Activated CD4-positive, alpha-beta T cell treated with anti-CD3 and anti-CD28 coated beads for 24 hours (primary cell): ENCODE data around the gene OR1I1.
"Not testable (repeated sequence)": the region's sequence is repeated elsewhere in the genome, so short reads cannot be mapped to it uniquely, and the experiment has no call there.

Source experiments
- DNase-seq, 2 donors: peaks; one replicate each; pipeline ENCODE4 v3.0.0-alpha.2; 2020; ENCODE audit warnings: low read depth in 2 of 2

Gene OR1I1, protein sequence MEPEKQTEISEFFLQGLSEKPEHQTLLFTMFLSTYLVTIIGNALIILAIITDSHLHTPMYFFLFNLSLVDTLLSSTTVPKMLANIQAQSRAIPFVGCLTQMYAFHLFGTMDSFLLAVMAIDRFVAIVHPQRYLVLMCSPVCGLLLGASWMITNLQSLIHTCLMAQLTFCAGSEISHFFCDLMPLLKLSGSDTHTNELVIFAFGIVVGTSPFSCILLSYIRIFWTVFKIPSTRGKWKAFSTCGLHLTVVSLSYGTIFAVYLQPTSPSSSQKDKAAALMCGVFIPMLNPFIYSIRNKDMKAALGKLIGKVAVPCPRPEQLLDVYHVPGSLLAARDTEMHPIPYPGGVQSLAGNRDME

DNA sequence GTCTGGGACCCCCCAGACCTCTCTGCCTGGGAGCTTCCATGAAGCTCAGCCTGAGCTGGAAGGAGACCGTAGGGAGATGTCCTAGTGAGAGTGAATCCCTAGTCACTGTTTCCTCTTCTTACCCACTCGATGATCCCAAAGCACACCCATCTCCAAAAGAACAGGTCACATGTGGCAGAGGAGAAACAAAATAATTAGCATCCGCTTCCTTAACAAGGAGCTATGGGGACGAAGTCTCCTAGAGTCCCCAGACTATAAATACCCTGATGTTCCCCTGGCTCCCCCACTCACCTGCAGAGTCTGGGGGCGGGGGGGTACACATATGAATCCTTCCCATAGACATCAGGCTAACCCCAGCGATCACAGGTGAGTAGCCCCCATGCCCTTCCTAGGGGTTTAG is at the start of gene OR1I1:
Gene OR1I1 (plus strand): TSS at position 301 of the 400 bp plus-strand sequence. CDS start 4,855 bp downstream, outside the sequence.
- DNase-seq: no peak

DNA sequence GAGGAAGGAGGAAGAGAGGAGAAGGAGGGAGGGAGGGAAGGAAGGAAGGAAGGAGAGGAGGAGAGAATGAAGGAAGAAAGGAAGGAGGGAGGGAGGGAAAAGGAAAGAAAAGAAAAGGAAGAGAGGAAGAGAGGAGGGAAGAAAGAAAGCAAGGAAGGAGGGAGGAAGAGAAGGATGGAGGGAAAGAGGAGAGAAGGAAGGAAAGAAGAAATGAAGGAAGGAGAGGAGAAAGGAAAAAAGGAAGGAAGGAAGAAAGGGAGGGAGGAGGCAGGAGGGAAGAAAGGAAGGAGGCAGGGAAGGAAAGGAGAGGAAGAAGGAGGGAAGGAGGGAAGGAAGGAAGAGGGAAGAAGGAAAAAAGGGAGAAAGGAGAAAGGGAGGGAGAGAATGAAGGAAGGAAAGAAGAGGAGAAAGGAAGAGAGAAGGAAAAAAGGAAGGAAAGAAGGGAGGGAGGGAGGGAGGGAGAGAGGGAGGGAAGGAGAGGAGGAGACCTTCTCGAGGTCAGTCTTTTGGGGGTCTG is 46.2 kb upstream of the OR1I1 start:
- DNase-seq: no peak

DNA sequence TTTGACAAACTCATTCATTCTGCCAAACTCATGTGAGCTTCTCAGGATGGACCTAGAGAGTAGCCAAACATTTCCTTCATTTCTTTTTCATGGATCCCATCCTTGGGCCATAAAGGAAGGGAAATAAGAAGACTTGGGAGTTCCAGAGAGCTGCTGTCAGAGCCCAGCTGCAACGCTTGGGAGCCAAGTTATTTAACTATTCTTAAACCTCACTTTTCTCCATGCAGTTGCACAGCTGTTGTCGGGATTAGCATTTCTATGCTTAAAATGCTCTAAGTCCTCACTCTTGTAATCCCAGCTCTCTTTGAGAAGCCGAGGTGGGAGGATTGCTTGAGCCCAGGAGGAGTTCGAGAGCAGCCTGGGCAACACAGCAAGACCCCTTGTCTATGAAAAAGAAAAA is 44.4 kb upstream of the OR1I1 start:
- DNase-seq: no peak

DNA sequence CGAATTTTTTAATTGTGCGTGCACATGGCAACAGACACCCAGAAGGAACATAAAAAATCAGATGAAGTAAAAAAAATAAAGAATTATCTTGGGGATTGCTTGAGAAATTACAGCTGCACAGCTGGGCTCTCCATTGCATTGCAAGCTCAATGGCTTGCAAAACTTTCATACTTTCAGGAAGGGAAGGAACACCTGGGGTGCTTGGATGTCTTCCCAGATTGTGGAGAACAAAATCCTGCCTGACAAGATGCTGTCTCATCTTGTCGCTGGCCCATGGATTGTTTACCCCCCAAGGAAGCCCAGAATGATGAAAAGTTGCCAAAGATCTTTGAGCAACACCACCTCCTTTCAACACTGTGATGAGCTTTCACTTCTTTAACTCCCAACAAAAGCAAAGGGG is 43.7 kb upstream of the OR1I1 start:
- no peak for DNase-seq

DNA sequence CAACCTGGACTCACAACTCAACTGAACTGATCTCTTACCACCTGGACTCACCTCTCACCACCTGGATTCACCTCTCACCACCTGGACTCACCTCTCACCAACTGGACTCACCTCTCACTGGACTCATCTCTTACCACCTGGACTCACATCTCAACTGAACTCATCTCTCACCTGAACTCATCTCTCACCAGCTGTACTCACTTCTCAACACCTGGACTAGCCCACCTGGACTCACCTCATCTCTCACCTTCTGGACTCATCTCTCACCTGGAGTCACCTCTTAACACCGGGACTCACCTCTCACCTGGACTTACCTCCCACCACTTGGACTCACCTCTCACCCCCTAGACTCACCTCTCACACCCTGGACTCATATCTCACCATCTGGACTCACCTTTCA is 40.0 kb upstream of the OR1I1 start:
- no peak for DNase-seq

DNA sequence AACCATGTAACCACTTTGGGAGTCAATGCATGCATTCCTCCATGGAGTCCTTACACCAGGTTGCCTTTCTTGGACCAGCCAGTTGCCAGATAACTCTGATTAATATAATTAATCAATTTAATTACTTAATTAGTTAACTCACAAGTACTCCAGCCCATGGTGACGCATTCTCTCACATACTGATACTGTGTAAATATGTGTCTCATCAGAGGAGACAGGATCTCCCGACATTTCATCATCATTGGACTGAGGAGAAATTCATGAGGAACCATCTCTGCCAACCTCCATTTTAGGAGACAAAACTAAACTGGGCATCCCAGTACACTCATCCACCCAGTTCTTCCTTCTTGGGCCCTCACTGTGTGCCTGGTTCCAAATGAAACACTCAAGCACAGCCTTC is 39.2 kb upstream of the OR1I1 start:
- no peak for DNase-seq

DNA sequence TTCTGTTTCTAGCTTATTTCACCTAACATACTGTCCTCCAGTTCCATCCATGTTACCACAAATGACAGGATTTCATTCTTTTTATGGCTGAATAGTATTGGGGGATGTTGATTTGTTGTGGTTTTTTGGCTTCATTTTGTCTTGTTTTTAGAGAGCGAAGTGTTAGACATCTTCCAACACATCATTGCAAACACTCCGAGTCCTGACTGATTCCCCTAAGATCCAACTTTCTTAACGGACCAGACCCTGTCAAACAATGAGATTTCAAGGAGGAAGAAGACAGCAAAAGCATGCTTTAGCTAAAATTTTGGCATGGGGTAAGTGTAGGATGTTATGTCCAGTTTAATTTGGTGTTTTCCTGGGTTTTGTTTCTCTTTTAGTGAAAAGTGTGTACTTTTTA is 36.5 kb upstream of the OR1I1 start:
- DNase-seq: no peak

DNA sequence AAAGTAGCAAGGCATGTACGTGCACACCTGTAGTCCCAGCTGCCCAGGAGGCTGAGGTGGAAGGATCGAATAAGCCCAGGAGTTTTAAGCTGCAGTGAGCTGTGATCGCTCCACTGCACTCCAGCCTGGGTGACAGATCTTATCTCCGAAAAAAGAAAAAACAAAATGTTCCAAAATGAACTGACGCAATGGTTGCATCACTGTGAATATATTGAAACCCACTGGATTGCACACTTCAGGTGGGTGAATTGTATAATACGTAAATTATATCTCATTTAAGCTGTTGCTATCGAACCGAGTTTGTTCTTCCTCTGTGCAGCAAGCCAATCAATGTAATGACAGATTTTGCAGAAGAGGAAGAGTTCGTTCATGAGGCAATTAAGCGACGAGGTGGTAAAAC is 34.3 kb upstream of the OR1I1 start:
- no peak for DNase-seq

DNA sequence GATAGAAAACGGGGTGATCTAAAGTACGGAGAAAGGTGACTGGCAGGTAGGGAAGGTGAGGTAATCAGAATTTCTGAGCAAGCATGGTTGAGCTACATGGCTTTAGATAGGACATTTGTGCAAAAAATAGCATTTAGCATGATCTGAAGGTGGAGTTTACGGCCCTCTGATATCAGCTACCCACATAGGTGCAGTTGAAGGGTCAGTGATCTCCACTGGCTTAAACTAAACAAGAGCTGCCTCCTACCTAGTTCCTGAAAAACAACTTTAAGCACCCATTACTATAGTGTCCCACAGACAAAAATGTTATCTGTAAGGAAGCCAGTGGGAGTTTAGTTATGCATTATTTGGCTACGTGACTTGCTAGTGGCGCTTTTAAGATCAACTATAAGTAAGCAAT is 33.9 kb upstream of the OR1I1 start:
- DNase-seq: no peak

DNA sequence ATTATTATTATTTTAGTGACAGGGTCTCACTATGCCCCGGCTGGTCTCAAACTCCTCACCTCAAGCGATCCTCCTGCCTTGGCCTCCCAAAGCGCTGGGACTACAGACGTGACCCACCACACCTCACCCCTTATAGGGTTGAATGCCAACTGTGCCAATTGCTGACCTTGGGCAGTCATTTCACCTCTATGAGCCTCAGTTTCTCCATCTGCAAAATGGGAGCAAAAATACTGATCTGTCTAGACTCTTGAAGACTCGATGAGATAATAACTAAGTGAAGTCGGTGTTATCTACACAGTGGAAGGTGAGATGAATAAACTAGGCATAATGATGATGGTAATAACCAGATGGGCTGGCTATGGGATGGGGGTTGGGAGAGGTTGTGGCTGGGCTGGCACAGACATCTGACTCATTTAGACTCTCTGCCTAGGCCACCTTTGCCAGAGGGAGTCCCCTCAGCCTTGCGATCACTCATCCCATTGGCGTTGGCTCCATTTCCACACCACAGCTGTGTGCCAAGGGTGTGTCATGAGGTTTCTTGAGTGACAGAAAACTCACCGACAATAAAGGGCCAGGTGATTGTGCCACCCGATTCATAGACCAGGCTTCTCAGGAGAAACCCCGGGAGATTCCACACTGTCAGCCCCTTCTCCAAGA is 33.0 kb upstream of the OR1I1 start, which contains the start of gene CASP14:
Gene CASP14 (plus strand): TSS at position 596 of the 657 bp plus-strand sequence. CDS start 2,772 bp downstream, outside the sequence.
- no peak for DNase-seq

DNA sequence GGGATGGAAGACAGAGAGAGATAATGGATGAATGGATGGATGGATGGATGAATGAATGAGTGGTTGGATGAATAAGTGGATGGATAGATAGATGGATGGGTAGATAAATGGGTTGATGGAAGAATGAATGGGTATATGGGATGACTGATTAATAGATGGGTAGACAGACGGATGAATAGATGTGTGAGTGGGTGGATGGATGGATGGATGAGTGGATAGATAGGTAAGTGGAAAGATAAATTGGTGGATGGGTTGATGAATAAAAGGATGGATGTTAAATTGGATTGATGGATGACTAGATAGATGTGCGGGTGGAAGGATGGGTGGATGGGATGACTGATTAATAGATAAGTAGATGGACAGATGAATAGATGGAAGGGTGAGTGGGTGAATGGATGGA is 31.4 kb upstream of the OR1I1 start:
- no peak for DNase-seq

DNA sequence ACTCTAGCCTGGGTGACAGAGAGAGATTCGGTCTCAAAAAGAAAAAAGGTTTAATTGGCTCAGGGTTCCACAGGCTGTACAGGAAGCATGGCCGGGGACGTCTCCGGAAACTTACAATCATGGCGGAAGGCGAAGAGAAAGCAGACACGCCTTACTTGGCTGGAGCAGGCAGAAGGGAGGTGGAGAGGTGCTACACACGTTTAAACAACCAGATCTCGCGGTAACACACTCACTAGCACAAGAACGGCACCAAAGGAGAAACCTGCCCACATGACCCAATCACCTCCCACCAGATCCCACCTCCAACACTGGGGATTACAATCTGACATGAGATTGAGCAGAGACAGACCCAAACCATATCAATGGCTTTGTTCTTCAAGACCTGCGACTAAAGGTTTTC is 20.0 kb upstream of the OR1I1 start:
- no peak for DNase-seq

DNA sequence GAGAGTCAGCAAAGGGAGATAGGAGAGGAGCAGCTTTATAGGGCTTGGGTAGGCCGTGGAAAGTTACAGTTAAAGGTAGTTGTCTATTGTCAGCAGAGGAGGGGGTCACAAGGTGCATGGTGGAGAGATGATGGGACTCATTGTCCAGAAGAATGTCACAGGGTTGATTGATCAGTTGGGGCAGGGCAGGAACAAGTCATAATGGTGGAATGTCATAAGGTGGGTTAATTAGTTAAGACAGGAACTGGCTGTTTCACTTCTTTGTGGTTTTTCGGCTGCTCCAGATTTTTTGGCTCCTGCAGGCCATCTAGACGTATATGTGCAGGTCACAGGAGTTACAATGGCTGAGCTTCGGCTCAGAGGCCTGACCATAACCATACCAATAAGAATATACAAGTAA is 11.6 kb upstream of the OR1I1 start:
- DNase-seq: not testable (repeated sequence)

DNA sequence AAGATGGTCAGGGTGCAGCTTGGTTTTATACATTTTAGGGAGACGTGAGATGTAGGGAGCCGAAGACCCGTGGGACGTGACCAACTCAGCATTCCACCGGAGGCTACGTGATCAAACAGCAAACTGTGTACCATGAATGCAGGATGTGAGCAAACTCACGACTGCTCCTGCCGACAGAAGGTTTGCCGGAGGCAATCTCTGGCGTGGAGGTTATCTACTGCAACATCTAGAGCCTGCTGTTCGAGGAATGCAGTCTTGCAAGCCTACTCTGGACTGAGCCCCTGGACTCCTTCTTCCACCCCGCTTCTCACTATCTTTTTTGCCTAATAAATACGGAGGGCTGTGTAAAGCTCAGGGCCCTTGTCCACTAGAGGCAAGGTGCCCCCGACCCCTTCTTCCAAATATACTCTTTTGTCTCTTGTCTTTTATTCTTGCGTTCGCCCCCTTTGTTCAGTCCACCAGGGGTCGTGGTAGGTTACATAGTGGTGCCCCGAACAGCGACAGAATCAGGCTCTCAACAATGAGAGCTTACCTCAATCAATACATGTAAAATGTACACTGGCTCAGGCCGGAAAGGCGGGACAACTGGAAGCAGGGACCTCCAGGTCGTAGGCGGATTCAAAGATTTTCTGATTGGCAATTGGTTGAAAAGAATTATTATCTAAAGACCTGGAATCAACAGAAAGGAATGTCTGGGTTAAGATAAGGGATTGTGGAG is 8.9 kb upstream of the OR1I1 start:
- no peak for DNase-seq

DNA sequence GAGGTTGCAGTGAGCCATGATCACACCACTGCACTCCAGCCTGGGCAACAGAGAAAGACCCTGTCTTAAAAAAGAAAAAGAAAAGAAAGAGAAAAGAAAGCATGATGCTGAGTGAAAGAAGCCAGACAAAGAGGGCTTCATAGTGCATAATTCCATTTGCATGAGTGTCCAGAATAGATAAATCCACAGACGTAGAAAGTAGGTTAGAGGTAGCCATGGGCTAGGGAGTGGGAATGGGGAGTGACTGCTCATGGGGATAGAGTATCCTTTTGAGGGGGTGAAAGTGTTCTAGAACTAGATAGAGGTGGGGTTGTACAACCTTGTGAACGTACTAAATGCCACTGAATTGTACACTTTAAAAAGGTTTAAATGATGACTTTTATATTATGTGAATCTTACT is 7.6 kb upstream of the OR1I1 start:
- DNase-seq: no peak

DNA sequence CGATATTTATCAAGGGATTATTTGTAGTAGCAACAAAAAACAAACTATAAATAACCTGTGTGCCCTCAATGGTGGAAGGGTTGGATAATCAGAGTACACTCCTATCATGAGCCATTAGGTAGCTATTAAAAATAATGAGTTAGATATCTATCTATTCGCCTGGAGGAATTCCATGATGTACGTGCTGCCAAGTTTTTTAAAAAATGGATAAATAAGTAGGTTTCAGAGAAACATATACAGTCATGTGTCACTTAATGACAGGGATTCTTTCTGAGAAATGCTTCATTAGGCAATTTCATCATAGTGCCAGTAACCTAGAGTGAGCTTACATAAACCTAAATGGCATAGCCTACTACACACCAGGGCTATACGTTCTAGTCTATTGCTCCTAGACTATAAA is 6.2 kb upstream of the OR1I1 start:
- no peak for DNase-seq

DNA sequence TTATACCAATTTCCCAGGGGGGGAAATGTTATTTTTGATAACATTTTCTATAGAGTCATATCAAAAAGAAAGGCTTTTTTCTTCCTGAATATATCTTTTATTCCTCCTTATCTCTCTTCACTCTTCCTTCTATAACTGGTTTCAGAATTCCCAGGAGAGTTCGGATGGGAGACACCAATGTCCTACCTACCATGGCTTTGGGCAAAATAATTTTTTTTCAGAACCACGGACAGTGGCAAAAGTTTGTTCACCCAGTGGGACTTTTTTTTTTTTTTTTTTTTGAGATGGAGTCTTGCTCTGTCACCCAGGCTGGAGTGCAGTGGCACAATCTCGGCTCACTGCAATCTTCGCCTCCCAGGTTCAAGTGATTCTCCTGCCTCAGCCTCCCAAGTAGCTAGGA is 2.0 kb upstream of the OR1I1 start:
- not testable (repeated sequence) for DNase-seq

DNA sequence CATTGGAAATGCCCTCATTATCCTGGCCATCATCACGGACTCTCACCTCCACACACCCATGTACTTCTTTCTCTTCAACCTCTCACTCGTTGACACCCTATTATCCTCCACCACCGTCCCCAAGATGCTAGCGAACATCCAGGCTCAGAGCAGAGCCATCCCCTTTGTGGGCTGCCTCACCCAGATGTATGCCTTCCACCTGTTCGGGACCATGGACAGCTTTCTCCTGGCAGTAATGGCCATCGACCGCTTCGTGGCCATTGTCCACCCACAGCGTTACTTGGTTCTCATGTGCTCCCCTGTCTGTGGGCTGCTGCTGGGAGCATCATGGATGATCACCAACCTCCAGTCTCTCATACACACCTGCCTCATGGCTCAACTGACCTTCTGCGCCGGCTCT is 5.2 kb downstream of the OR1I1 start:
- DNase-seq: no peak

DNA sequence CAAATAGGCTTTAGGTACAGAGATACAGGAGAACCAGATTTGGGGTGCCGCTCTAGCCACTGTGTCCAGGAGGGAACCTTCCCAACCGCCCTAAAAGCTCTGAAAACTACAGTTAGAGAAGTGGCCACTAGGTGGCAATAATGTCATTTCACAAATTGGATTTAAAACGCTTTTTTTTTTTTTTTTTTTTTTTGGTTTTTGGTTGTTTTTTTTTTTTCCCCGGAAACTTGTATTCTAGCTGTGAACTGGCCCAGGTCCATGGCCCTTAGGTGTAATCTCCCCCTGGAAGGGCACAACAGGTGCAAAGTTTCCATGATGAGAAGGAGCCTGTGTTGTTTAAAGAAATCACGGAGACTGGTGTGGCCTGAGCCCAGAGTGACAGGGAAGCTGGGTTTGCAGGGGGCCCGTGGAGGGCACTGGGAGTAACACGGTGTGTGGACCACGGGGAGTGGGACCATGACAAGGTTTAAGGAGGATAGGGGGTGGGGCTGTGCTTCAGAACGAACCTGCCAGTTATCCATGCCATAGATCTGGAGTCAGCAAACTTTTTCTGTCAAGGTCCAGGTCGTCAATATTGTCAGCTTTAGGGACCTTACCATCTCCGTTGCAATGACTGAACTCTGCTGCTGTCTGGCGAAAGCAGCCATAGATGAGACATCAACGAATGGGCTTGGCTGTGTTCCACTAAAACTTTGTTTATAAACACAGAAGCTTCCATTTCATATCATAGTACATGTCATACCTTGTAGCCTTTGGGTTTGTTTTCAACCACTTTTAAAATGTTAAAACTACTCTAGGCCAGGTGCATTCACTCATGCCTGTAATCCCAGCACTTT is 10.1 kb downstream of the OR1I1 start:
- DNase-seq: peak in 1 of 2 donors; percentile 50

DNA sequence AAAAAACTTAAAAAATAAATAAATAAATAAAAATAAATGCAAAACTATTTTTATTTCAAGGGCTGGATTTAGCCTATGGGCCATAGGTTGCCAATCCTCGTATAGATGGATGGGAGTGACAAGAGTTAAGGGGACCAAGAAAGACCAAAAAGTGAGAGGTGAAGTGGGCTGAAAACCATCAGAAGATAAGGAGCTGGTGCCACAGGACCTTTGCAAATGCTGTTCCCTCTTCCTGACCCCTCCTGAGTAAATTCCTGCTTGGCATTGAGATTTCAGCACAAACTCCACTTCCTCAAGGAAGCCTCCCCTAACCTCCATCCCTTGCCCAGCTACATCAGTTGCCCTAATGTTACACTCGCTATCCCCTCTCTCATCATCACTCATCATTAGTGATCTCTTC is 11.0 kb downstream of the OR1I1 start:
- no peak for DNase-seq

DNA sequence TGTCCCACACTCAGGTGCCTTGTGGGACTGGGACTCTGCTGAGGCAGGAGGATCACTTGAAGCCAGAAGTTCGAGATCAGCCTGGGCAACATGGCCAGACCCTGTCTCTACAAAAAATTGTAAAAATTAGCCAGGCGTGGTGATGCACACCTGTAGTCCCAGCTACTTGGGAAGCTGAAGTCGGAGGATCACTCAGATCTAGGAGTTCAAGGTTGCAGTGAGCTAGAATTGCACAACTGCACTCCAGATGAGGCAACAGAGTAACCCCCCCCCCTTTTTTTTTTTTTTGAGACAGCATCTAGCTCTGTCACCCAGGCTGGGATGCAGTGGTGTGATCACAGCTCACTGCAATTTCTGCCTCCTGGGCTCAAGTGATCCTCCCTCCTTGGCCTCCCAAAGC is 14.2 kb downstream of the OR1I1 start:
- DNase-seq: no peak

DNA sequence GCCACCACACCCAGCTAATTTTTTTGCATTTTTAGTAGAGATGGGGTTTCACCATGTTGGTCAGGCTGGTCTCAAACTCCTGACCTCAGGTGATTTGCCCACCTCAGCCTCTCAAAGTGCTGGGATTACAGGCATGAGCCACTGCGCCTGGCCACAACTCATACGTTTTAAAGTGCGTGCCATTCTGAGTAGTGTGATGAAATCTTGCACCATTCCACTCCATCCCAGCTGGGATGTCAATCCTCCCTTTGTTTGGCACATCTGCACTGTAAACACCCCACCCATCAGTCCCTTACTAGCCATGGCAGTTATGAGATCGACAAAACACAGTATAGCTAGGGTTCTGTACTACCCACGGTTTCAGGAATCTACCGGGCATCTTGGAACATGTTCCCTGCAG is 16.0 kb downstream of the OR1I1 start:
- not testable (repeated sequence) for DNase-seq
